HCT116 (cell line): Measurements from ENCODE around the gene CAV1. TPM values are rescaled to one million over a fixed set of nuclear protein-coding genes. Genes with fewer than 3 reads are reported as not detected.

Source experiments
- ATAC-seq: fragments of 200-7000 bp; cut with Tn5 transposase; 2 replicates; pipeline ENCODE4 v1.9.1; 2020; ENCODE audit warnings: mild to moderate bottlenecking, moderate library complexity
- BruUV-seq: library from RNA; stranded (reverse); fragments of 400-500 nt; replicated peaks from 2 replicates; lab custom pipeline; 2021; lab: Mats Ljungman, UMichigan
- CTCF ChIA-PET: fragments of 300-600 bp; sonication (Branson Sonifier 250); formaldehyde crosslinking; loops from one replicate; lab custom pipeline; 2021; ENCODE audit warnings: antibody characterized with exemption; lab: Charles Lee
- POLR2A ChIA-PET: fragments of 300-600, 350-600 bp; sonication (Branson Sonifier 250); formaldehyde crosslinking; loops from one replicate; lab custom pipeline; 2021; ENCODE audit warnings: antibody characterized with exemption; lab: Charles Lee
- RAD21 ChIA-PET, 2 experiments: fragments of 300-600 bp; sonication (Branson Sonifier 250); formaldehyde crosslinking; loops; one replicate each; lab custom pipeline; 2023; ENCODE audit warnings: low total read pairs in 2 of 2; ENCODE audit not compliant: uncharacterized antibody in 2 of 2, unreplicated experiment in 2 of 2, low non-redundant PET in 1 of 2; lab: Charles Lee
- DNase-seq: peaks from one replicate; pipeline ENCODE4 v3.0.0-alpha.2; 2010; ENCODE audit warnings: low read depth, low spot score
- H2AFZ ChIP-seq: fragments of 200-600 bp; shearing (Covaris generic), sonication (generic); 2 replicates; pipeline ENCODE4 v1.6.1; 2017; ENCODE audit warnings: low read depth, mixed run types, mixed read lengths, antibody characterized with exemption, low read length; ENCODE audit not compliant: poor library complexity, severe bottlenecking
- H3K27ac ChIP-seq: 2 replicates; pipeline ENCODE4 v1.5.1; 2012; ENCODE audit warnings: low read depth, low read length
- H3K27me3 ChIP-seq: fragments of 200-600 bp; sonication (generic); 2 replicates; pipeline ENCODE4 v1.6.1; 2016; ENCODE audit warnings: mixed run types, low read length, mixed read lengths; ENCODE audit not compliant: insufficient read depth
- H3K36me3 ChIP-seq, 2 experiments: fragments of 200-500 bp in 1 of 2; fragments of 200-600 bp in 1 of 2; sonication (Bioruptor generic) in 1 of 2; sonication (generic) in 1 of 2; 2 replicates each; pipeline versions ENCODE4 v1.5.1 to v1.6.1; 2014 to 2016; ENCODE audit warnings: low read length in 2 of 2, inconsistent platforms in 1 of 2, mixed read lengths in 1 of 2, mixed run types in 1 of 2; ENCODE audit not compliant: insufficient read depth in 2 of 2, control insufficient read depth in 1 of 2
- H3K4me1 ChIP-seq, 2 experiments: fragments of 200-600 bp in 1 of 2; sonication (generic) in 1 of 2; 2 replicates each; pipeline versions ENCODE4 v1.5.1 to v1.6.1; 2012 to 2017; ENCODE audit warnings: low read length in 2 of 2, inconsistent platforms in 1 of 2, mild to moderate bottlenecking in 1 of 2, mixed read lengths in 1 of 2, mixed run types in 1 of 2, moderate library complexity in 1 of 2; ENCODE audit not compliant: insufficient read depth in 2 of 2, control insufficient read depth in 1 of 2
- H3K4me2 ChIP-seq: fragments of 200-600 bp; sonication (generic); 2 replicates; pipeline ENCODE4 v1.6.1; 2017; ENCODE audit warnings: mixed run types, low read length, mixed read lengths
- H3K4me3 ChIP-seq, 2 experiments: fragments of 200-600 bp in 1 of 2; sonication (generic) in 1 of 2; replicated peaks in 1 of 2; 2 replicates each; pipeline ENCODE4 v1.5.1; 2011 to 2016; ENCODE audit warnings: low read length in 2 of 2, control low read depth in 1 of 2, low read depth in 1 of 2, mild to moderate bottlenecking in 1 of 2, mixed read lengths in 1 of 2, mixed run types in 1 of 2
- H3K79me2 ChIP-seq: fragments of 200-600 bp; sonication (generic); 2 replicates; pipeline ENCODE4 v1.6.1; 2017; ENCODE audit warnings: mild to moderate bottlenecking, mixed run types, low read length, moderate library complexity, mixed read lengths; ENCODE audit not compliant: insufficient read depth
- H3K9ac ChIP-seq: fragments of 200-600 bp; sonication (generic); 2 replicates; pipeline ENCODE4 v1.6.1; 2016; ENCODE audit warnings: low read length, mixed read lengths
- H3K9me2 ChIP-seq: fragments of 200-600 bp; sonication (generic), shearing (Covaris generic); 2 replicates; pipeline ENCODE4 v1.6.1; 2017; ENCODE audit warnings: mixed run types, mild to moderate bottlenecking, moderate library complexity; ENCODE audit not compliant: insufficient read depth
- H3K9me3 ChIP-seq, 2 experiments: fragments of 200-500 bp in 1 of 2; fragments of 200-600 bp in 1 of 2; sonication (Bioruptor generic) in 1 of 2; sonication (generic) in 1 of 2; 2 replicates each; pipeline ENCODE4 v1.6.1; 2014 to 2017; ENCODE audit warnings: low read length in 2 of 2, mixed read lengths in 2 of 2, inconsistent platforms in 1 of 2, low read depth in 1 of 2, mild to moderate bottlenecking in 1 of 2, mixed run types in 1 of 2, moderate library complexity in 1 of 2; ENCODE audit not compliant: control insufficient read depth in 1 of 2, insufficient read depth in 1 of 2
- H4K20me1 ChIP-seq: fragments of 200-600 bp; sonication (generic), shearing (Covaris generic); 2 replicates; pipeline ENCODE4 v1.6.1; 2017; ENCODE audit warnings: mixed run types, mild to moderate bottlenecking, moderate library complexity; ENCODE audit not compliant: insufficient read depth
- ATF3 ChIP-seq: IDR thresholded peaks from 2 replicates; pipeline ENCODE4 v1.6.1; 2012
- EGR1 ChIP-seq: IDR thresholded peaks from 2 replicates; pipeline ENCODE4 v1.6.1; 2012; ENCODE audit warnings: low read depth
- EZH2 ChIP-seq: fragments of 200-600 bp; sonication (generic); IDR thresholded peaks from 2 replicates; pipeline ENCODE4 v1.6.1; 2017; ENCODE audit warnings: antibody characterized with exemption, mixed run types
- FOSL1 ChIP-seq: IDR thresholded peaks from 2 replicates; pipeline ENCODE4 v1.6.1; 2012; ENCODE audit warnings: low read depth
- JUND ChIP-seq: IDR thresholded peaks from 2 replicates; pipeline ENCODE4 v1.6.1; 2012
- REST ChIP-seq: IDR thresholded peaks from 2 replicates; pipeline ENCODE4 v1.6.1; 2012; ENCODE audit warnings: low read depth
- SRF ChIP-seq: IDR thresholded peaks from 2 replicates; pipeline ENCODE4 v1.6.1; 2012; ENCODE audit warnings: low read depth
- TCF7L2 ChIP-seq: IDR thresholded peaks from 2 replicates; pipeline ENCODE4 v1.7.0; 2011; ENCODE audit warnings: borderline replicate concordance, inconsistent platforms; ENCODE audit not compliant: insufficient read depth, insufficient read length; ENCODE audit errors: extremely low read depth
- ZBTB33 ChIP-seq: IDR thresholded peaks from 2 replicates; pipeline ENCODE4 v1.6.1; 2011; ENCODE audit warnings: mild to moderate bottlenecking, low read length, moderate library complexity; ENCODE audit not compliant: insufficient replicate concordance; ENCODE audit errors: extremely low read depth
- ZFX ChIP-seq: fragments of 450-650 bp; IDR thresholded peaks from 2 replicates; pipeline ENCODE4 v1.6.1; 2017
- intact Hi-C: fragments of 100-400 bp; cut with micrococcal nuclease; formaldehyde crosslinking; loops from 2 replicates; pipeline ENCODE4 v1.10.0; 2022
- total RNA-seq: library from RNA; stranded (reverse); gene quantifications from one replicate; pipeline ENCODE4 v1.2.1, GENCODE V29; 2021; ENCODE audit not compliant: unreplicated experiment

Gene CAV1
- total RNA-seq, 1 experiment from 2014 or later: 298 TPM

- TF ChIP-seq ZBTB33 (no peak), FOSL1 (no peak), TCF7L2 (no peak), JUND (no peak), EGR1 (no peak), SRF (no peak), EZH2 (no peak), ZFX (no peak), ATF3 (no peak), REST (no peak)
- no peak overlapping the region for H3K9ac ChIP-seq
- DNase-seq (no peak), ATAC-seq (no peak)
- H4K20me1 ChIP-seq: no peaks in the 10 kb centered on the region
- peaks cover 0 to 7% of the 10 kb centered on the region in 2 experiments; a peak in 1 of 4 replicates for H3K9me3 ChIP-seq
- CTCF ChIA-PET: no interaction called here
- H3K79me2 ChIP-seq: no peaks in the 10 kb centered on the region; the same call in 1 of the 2 replicates
- POLR2A ChIA-PET: no interaction called here
- H3K9me2 ChIP-seq: no peaks in the 10 kb centered on the region
- H3K36me3 ChIP-seq: no peaks in the 10 kb centered on the region
- RAD21 ChIA-PET: no interaction called here
- no peaks in the 10 kb centered on the region for H3K27me3 ChIP-seq
- no TSS peak for BruUV-seq
- H3K4me2 ChIP-seq: no peak overlapping the region
- intact Hi-C loops: no loop called here
- H3K27ac ChIP-seq: no peak overlapping the region
- H3K4me3 ChIP-seq: no peak overlapping the region
- H2AFZ ChIP-seq: no peak overlapping the region
- H3K4me1 ChIP-seq: peaks cover 9 to 28% of the 10 kb centered on the region in 2 experiments; a peak in 3 of 4 replicates
Observed at GRCh38 chr7:116492654-116493109, 32.2 kb upstream of the CAV1 start.
